NCI-H187 treated with DMSO at 0.1 percent for 48 hours (cell line): Measurements from ENCODE around the gene ANKRD11.
"Not testable (repeated sequence)": the region's sequence is repeated elsewhere in the genome, so short reads cannot be mapped to it uniquely, and the experiment has no call there.

Source experiments
- DNase-seq: peaks from one replicate; lab custom pipeline; 2025; lab: John Stamatoyannopoulos, UW

The ANKRD11 gene

DNA sequence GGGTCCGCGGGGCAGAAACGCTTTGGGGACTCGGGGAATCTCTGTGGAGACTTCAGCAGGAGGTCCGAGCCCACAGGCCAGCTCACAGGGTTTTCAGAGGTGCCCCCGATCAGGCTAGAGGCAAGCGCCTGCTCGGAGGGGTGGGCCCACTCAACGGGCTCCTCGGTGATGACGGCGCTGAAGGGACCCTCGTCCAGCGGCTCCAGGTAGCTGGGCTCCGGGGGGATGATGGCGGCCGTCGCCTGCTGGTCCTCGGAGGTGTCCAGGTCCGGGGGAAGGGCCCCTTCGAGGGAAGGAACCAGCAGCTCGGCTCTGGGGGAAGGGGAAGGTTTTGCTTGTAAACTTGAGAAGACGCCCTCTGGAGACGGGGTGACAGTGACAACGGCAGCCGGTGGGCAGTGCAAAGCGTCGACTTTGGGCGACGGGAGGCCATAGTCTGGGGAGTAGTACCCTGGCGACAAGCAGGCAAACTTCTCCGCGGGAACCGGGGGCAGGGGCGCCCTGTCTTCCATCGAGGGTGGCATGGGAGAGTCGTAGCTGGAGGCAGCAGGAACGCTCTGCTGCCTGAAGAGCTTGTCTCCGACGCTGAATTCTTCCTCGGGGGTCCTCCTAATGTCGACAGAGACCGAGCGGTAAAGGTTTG lies 209.7 kb downstream of the ANKRD11 start:
- DNase-seq: no peak

DNA sequence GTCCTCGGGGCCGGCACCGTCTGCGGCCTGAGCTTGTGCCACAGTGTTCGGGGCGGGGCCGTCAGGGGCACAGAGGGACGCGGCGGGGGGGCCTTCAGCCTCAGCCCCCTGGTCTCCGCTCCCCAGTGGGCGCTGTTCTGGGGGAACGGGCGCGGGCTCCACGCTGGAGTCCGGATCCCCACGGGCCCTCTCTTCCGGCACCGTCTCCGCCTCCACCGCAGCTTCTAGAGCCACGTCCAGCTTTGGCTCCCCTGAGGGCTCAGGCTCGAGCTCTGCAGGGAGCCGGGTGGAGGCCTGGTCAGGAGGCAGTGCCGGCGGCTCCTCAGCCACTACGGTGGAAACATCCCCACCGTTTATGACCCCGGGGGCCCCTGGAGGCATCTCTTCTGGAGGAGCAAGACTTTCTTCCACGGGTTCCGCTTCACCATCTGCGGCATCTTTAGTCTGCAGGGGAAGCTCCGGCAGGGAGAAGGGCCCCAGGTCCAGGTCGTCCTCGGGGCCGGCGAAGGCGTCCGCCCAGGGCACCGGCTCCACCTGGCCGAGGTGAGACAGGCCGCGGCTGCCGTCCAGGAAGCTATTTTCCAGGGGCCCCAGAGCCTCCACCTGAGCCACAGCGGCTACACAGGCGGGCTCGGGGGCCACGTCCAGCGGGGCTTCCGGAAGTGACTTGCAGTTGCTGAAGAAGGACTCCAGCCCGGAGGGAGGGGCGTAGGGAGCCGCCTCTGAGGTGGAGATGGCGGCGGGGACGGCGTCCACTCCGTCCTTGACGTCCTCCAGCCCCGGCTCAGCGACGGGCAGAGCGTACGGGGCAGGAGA lies 210.5 kb downstream of the ANKRD11 start:
- DNase-seq: no peak

DNA sequence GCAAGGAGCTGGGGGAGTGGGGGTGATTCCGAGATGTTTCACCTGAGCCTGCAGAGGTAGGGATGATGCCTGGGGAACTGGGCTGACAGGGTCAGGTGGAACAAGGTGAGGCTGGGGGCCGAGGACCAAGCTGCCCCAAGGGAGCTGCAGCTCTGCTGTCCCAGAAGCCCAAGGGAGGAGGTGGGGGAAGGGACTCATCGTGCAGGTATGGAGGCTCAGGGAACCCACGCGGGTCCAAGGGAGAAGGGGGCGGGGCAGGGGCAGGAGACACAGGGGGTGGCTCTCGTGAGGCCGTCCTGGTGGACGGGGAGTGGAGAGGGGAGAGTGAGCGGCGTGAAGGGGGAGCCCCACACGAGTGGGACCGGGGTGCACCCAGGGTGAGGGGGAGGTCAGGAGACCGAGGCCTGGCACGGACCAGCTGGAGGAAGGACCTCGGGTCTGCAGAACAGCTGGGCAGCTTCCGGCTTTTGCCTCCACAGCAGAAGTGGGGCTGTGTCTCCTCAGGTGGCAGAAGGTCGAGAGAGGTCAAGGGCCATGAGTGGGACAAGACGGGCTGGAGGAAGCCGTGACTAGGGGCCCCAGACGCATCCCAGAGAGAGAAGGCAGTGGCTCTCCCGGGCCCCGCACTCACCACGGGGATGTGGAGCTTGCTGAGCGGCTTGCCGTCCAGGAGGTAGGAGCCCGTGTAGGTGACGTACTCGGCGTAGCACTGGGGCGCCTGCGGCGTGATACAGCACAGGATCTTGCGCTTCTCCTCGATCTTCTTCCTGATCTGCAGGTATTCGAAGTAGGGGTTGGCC lies 211.7 kb downstream of the ANKRD11 start:
- DNase-seq: no peak

DNA sequence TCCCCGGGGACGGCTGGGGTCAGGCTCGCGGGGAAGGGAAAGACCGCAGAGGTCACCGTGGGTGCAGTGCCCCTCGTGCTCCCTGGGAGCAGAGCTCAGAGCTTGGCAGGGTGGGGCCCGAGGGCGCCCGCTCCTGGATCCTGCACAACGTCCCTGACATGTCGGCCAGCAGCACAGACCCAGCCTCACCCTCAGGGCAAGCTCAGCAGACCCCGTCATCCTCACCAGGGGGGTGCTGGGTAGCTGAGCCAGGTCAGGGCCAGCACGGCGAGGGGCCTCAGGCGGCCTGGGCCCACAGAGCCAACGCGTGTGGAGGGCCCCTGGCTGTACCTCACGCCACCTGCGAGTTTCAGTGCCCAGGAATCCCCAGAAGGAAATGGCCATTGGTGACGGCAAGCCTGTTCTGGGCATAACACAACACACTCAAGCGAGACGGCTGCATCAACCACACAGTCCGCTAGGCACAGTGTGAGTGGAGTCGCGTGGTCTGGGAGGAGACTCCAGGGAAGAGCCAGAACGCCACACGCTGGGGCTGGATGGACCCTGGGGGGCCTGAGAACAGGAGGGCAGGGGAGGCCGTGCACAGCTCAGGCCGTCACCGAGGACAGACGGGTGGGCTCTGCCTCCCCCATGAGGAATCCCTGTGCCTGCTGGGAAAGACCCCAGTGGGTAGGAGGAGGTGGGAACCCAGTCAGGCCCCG lies 212.6 kb downstream of the ANKRD11 start:
- DNase-seq: no peak

DNA sequence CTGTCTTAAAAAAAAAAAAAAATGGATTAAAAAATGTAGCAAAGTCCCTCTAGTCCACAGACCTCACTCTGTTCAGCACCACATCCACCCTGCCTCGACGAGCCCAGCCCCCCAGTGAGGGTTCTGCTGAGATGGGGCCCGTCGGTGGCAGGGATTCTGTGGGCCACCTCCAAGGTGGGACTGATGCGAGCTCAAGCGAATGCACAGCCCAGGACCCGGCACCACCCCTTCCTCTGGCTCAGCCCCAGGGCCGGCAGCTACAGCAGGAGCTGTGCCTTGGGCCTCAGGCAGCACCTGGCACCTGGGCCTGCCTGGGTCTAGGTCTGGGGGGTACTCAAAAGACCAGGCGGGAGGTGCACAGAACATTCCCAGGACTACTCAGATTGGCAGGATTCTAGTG lies 213.3 kb downstream of the ANKRD11 start:
- DNase-seq: no peak

DNA sequence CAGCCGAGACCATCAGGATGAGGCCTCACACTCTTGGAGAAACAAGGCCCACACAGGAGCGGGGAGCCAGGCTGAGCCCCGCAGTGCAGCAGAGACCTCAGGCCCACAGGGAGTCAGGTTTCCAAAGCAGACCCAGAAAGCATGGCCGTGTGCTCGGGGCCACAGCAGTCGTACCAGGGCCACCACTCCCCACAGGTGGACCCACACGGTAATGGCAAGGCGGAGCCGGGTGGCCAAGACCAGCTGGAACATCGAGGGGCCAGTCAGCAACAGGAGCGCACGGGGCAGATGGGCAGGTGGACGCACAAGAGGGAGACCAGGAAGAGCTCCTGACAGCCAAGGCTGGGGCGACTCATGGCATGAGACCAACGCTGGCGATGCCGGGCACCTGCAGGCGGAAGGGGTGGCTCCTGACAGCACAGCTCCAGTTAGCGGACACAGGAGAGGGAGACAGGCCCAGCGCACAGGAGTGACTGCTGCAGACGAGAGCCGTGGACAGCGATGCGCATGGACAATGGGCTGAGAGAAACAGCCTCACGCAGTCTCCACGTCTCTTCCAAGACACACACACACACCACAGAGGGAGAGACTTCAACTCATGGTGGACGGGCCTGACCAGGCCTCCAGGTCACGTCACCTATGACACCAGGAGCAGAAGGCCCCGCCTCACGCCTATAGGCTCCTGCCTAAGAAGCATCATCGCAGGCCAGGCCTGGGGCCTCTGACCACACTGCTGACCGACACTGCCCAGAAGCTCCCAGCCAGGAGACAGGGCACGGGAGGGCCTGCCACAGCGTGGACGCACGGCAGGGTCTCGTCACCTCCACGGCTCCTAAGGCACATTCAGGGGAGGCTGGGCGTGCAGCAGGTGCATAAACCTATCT lies 214.3 kb downstream of the ANKRD11 start:
- no peak for DNase-seq

DNA sequence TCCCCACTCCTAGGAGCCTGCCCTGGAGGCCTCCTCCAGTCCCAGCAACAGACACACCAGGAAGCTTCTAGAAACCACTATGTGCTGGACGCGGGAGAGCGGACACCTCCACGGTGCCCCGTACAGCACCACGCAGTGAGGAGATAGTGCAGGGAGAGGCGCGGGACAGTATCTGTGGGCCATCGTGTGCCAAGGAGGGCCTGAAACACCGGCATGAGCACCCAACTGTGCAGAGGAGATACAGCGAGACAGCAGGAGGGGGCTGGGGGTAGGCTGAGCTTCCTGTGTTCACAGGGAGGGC lies 215.1 kb downstream of the ANKRD11 start:
- DNase-seq: no peak

DNA sequence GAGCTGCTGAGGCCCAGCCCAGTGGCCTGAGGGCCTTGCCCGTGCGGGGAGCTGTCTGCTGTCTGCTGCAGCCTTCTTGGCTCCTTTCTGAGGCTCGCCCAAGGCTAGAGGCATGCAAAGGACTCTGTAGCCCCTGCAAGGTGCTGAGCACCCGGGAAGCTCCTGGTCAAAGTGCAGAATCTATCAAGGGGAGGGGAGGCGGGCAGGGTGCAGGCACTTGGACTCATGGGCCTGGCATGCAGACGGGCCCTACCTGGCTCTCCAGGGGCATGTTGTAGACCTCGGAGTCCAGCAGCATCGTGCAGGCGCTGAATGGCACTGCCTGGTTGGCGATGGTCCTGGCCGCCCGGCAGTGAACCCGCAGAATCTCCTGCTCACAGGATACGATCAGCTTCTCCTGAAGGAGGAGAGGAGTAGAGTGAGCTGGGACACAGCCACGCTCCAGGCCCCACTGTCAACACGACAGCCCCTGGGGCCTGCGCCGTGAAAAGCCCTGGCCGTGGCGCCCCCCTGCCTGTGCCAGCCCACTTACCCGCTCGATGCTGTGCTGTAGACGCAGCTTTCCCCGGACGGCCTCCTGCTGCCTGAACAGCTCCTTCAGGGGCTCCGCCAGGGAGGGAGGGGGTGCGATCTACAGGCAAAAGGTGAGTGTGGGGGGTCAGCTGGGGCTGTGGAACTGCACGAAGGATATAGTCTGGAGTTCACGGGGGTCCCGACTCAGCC lies 215.6 kb downstream of the ANKRD11 start:
- DNase-seq: no peak

DNA sequence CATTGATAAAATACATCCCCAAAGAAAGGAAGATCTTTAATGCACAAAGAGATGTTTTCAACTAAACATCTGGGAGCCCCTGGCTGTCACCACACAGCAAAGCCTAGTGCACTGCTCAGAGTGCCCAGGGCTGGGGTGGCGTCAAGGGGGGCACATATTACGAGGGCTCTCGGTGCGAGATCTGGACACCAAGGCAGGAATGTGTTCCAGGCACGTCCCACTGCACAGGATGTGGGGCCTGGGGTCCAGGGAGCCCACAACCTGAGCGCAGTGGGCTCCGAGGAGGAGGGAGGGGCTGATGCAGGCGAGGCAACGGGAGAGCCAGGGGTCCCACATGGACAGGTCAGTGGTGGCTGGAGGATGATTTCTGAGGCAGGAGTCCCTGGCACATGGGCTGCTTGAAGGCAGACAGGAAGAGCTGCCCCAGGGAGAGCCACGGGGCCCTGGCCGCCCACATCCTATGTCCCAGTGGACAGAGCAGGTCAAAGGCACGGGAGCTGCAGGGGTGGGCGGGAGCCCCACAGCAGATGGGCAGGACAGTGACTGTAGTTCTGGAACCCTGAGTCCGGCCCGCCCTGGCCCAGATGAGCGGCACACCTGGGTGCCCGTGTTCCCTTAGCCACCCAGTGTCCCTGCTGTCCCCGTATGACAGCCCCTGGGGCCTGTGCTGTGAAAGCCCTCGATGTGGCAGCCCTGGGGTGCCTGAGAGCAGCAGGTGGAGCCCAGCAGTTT lies 216.5 kb downstream of the ANKRD11 start:
- no peak for DNase-seq

DNA sequence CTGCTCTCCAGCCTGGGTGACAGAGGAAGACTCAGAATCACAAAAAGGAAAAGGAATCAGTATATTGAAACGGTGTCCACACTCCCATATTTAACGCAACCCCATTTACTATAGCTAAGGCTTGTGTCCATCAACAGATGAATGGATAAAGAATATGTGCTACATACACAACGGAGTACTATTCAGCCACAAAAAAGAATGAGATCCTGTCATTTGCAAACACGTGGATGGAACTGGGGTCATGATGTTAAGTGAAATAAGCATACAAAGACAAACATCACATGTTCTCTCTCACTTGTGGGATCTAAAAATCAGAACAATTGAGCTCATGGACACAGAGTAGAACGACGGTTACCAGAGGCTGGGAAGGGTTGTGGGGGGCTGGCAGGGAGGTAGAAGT lies 217.7 kb downstream of the ANKRD11 start:
- DNase-seq: no peak

DNA sequence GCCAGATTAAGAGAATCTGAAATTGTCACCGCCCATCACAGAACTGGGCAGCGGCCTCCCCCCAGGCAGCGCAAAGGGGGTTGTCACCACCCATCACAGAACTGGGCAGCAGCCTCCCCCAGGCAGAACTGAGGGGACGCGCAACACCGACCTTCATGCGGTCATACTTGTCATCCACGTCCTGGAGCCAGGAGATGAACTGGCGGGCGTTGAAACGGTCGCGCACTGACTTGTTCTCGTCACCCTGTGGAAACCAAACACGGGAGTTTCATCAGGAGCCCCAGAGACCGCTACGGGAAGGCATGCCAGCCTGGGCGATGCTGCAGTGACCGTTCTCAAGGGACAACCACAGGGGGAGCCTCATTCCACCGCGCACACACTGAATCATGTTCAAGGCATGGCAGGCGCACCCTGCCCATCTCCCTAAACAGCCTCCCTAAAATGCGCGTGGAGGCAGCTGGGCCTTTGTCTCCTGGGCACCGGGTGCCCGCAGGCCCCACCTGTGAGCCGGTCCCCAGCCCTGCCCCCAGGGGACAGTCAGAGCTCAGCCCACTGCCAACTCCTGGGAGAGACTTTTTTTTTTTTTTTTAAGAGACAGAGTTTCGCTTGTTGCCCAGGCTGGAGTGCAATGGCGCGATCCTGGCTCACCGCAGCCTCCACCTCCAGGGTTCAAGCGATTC lies 219.6 kb downstream of the ANKRD11 start:
- no peak for DNase-seq

DNA sequence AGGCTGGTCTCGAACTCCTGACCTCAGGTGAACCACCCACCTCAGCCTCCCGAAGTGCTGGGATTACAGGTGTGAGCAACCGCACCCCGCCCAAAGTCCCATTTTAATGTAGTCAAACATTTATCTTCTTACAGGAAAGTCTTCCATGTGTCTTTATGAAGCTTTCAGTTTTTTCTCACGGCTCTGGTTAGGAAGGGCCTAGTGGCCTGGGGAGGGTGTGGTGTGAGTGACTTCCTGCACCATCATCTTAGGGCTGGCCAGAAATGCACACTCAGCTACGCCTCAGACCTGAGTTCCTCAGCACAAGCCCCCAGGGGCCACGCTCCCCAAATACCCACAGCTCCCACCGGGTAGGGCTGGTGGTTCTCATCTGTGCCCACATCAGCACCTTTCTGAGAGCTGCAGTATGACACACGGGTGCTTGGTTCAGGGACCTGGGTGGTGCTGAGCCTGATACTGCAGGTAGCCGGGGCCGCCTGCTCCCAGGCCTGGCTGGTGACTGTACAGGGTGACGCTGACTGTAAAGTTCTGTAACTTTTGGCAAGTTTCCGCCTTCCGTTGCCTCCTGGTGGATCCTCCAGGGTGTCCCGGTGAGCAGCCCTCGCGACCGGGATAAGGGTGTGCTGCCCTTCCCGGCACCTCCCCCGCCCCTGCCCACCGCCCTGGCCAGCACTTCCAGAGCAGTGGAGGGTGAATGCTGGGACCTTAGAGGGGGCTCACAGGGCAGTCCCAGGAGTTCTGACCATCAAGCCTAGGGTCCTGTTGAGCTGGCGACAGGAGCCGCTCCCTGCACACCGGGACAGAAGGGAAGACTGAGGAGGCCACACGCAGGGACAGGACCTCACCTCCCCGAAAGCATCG lies 220.3 kb downstream of the ANKRD11 start:
- no peak for DNase-seq

DNA sequence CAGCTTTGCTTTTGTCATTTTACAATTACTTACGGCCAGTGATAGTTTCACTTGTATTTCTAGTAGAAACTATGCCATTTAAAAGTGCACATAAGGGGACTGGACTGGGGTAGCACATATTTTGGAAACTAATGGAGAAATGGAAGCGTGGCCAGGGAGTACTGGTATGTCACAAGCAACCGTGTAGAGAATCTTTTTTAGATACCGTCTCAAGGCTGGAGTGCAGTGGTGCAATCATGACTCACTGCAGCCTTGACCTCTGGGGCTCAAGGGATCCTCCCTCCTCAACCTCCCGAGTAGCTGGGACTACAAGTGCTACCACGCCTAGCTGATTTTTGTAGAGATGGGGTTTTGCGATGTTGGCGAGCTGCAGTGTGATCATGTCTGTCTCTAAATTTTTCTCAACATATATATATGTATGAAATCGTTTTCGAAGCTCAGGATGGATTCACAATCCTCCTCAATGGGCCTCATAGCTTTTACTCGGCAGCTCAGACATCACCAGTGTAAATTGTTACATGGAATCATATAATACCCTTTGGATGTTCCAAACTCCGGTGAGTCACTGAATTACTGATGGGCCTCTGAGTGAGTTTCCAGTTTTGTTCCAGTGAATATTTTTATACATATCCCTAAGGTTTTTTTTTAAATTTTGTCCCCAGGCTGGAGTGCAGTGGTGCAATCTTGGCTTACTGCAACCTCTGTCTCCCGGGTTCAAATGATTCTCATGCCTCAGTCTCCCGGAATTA lies 221.2 kb downstream of the ANKRD11 start:
- DNase-seq: no peak

DNA sequence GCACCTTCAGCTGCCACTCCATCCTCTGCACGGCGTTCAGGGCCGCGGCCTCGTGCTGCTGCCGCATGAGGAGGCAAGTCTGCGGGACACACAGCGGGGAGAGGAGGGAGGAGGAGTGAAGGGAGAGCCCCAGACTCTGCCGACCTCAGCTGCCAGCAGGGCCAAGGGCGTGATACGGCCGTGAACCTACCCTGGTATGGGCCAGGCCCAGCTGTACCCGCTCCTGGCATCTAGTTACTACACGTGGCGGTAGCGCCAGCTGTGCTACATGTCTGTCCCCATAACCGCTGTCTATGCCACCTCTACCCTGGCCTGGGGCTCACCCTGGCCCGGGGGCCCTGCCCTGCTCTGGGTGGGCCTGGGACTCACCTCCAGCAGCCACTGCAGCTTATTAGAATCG lies 221.8 kb downstream of the ANKRD11 start:
- DNase-seq: no peak

DNA sequence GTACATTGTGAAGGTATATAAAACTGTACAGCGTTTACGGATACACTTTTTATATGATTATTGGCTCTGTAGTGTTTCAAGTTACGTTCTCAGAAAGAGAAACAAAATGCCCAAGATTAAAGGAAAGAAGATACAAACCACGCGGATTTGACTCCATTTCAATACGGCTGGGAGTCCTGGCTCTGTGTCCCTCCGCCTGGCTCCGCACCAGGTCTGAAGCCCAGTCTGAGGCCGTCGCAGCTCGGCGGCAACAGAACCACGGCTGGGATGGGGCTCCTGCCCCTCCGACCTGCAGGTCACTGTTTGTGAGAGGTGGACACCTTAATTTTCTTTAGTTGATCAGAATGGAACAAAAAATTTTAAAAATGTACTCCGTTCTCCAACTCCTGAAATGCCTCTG lies 222.6 kb downstream of the ANKRD11 start:
- not testable (repeated sequence) for DNase-seq

DNA sequence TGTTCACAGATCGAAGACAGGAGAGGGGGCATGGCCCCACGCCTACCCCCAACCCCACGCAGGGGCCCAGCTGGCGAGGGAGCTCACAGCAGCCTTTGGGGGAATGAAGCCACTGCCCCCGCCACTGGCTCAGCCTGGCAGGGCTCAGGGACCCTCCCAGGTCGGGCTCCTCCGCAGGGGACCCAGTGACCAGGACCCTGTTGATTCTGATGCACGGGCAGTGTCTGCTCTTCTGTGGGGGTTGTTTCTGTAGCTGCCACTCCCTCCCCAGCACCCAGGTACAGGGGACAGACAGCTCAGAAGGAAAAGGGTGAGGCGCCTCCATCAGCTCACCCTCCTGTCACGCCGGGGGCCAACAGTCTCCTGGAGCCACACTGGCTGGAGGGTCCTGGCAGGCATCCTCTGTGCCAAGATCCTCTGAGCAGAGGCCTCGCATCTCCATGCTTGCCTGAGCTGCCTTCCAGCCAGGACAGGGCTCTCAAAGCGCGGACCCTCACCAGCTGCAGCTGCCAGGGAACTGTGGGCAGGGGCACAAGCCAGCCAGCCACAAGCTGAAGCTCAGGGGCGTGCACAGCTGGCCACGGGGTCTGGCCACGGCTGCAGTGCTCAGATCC lies 223.7 kb downstream of the ANKRD11 start:
- no peak for DNase-seq

DNA sequence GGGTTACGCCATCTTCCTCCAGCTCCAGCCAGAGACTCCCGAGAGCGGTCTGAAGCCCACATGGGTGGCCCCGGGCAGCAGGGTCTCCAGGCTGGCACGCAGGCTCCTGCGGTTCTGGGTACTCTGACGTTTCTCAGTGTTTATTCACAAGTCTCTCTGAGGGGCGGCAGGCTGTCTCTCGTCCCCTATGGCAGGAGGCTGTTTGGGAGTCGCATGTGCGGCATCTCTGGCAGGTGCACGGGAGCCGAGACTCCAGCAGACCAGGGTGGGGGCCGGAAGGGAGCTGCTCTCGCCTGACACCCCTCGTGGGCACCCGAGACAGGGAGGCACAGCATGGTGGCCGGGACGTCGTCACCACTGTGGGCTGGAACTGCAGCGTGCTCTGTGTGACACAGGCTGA lies 224.7 kb downstream of the ANKRD11 start:
- DNase-seq: no peak
